Astrocyte of the spinal cord (primary cell): ENCODE data around the gene MRPL37.
"Not testable (repeated sequence)": the region's sequence is repeated elsewhere in the genome, so short reads cannot be mapped to it uniquely, and the experiment has no call there.

Source experiments
- DNase-seq: peaks from one replicate; pipeline ENCODE4 v3.0.0; 2011; ENCODE audit warnings: low read depth, low spot score
- H3K4me3 ChIP-seq: 2 replicates; pipeline ENCODE4 v1.5.1; 2011; ENCODE audit warnings: low read depth, mild to moderate bottlenecking, low read length, moderate library complexity
- CTCF ChIP-seq: IDR thresholded peaks from 2 replicates; pipeline ENCODE4 v1.5.1; 2012; ENCODE audit warnings: low read depth, mild to moderate bottlenecking, low read length, inconsistent platforms
- in situ Hi-C: cut with HindIII; loops from 2 replicates; pipeline ENCODE4 v1.10.0; 2017; ENCODE audit warnings: low sequenced_read_pairs

The MRPL37 gene

GRCh38 chr1:54193453-54193852 is 6.5 kb upstream of the MRPL37 start:
- TF ChIP-seq CTCF = no peak
- no peak for DNase-seq
- in situ Hi-C loops = no loop called here
- no peak overlapping the region for H3K4me3 ChIP-seq

GRCh38 chr1:54199151-54199764 is 709 bp upstream of the MRPL37 start:
- in situ Hi-C loops = no loop called here
- peak overlapping the region; percentile 93 for H3K4me3 ChIP-seq
- no peak for DNase-seq
- TF ChIP-seq CTCF = no peak

- in situ Hi-C loops = no loop called here
- peak overlapping the region; percentile 93 for H3K4me3 ChIP-seq
- DNase-seq = no peak
- TF ChIP-seq CTCF = no peak
Measured at GRCh38 chr1:54200519-54200997, 591 bp downstream of the MRPL37 start.

- H3K4me3 ChIP-seq = no peak overlapping the region
- no peak for DNase-seq
- in situ Hi-C loops = no loop called here
- no peak for TF ChIP-seq CTCF
Measured at GRCh38 chr1:54204199-54204598, 4.2 kb downstream of the MRPL37 start.

- in situ Hi-C loops = no loop called here
- no peak overlapping the region for H3K4me3 ChIP-seq
- no peak for DNase-seq
- no peak for TF ChIP-seq CTCF
Measured at GRCh38 chr1:54207287-54207686, 7.3 kb downstream of the MRPL37 start.

- DNase-seq, H3K4me3 ChIP-seq, in situ Hi-C loops: not testable (repeated sequence)
Measured at GRCh38 chr1:54207896-54208295, 7.9 kb downstream of the MRPL37 start.

- H3K4me3 ChIP-seq = no peak overlapping the region
- no peak for DNase-seq
- no peak for TF ChIP-seq CTCF
- in situ Hi-C loops = no loop called here
Measured at GRCh38 chr1:54212872-54213271, 12.9 kb downstream of the MRPL37 start.
